Neural cell (in vitro differentiated cells): ENCODE results near the gene GALNT2. TPM values are rescaled to one million over a fixed set of nuclear protein-coding genes. Genes with fewer than 3 reads are reported as not detected.

Experiments
- H2AFZ ChIP-seq: fragments of 200-600, 300-800 bp; sonication (generic), shearing (Covaris generic); 2 replicates; pipeline ENCODE4 v1.6.0; 2014; ENCODE audit warnings: low read depth, mild to moderate bottlenecking, antibody characterized with exemption, low read length, moderate library complexity
- H3F3A ChIP-seq: fragments of 200-600 bp; shearing (Covaris generic); 2 replicates; pipeline ENCODE4 v1.6.1; 2016; ENCODE audit warnings: mild to moderate bottlenecking, moderate library complexity, mixed read lengths, antibody characterized with exemption, low read length; ENCODE audit not compliant: insufficient read depth, poor library complexity, severe bottlenecking
- H3K27ac ChIP-seq: fragments of 200-600, 300-800 bp; sonication (generic), shearing (Covaris generic); 2 replicates; pipeline ENCODE4 v1.5.1; 2014; ENCODE audit warnings: mild to moderate bottlenecking, low read length, moderate library complexity
- H3K27me3 ChIP-seq: fragments of 300-800, 200-600 bp; sonication (generic), shearing (Covaris generic); 2 replicates; pipeline ENCODE4 v1.6.0; 2014; ENCODE audit warnings: mild to moderate bottlenecking, low read depth, low read length, moderate library complexity; ENCODE audit not compliant: insufficient read depth
- H3K36me3 ChIP-seq: fragments of 300-800, 200-600 bp; sonication (generic), shearing (Covaris generic); 2 replicates; pipeline ENCODE4 v1.5.1; 2014; ENCODE audit warnings: mild to moderate bottlenecking, antibody characterized with exemption, low read length, moderate library complexity; ENCODE audit not compliant: insufficient read depth
- H3K4me2 ChIP-seq: fragments of 300-800, 200-600 bp; sonication (generic), shearing (Covaris generic); 2 replicates; pipeline ENCODE4 v1.6.0; 2014; ENCODE audit warnings: mild to moderate bottlenecking, low read length
- H3K4me3 ChIP-seq: fragments of 300-800, 200-600 bp; sonication (generic), shearing (Covaris generic); 2 replicates; pipeline ENCODE4 v1.5.1; 2014; ENCODE audit warnings: mild to moderate bottlenecking, low read length, moderate library complexity
- H3K79me2 ChIP-seq: fragments of 200-600 bp; shearing (Covaris generic); replicated peaks from 2 replicates; pipeline ENCODE4 v1.6.0; 2014; ENCODE audit warnings: mild to moderate bottlenecking, low read length, moderate library complexity; ENCODE audit not compliant: insufficient read depth
- H3K9ac ChIP-seq: fragments of 300-800, 200-600 bp; sonication (generic), shearing (Covaris generic); 2 replicates; pipeline ENCODE4 v1.6.1; 2016; ENCODE audit warnings: mild to moderate bottlenecking, low read length, mixed read lengths
- H3K9me2 ChIP-seq: fragments of 200-600 bp; shearing (Covaris generic); 2 replicates; pipeline ENCODE4 v1.6.1; 2016; ENCODE audit warnings: mild to moderate bottlenecking, low read length, mixed read lengths; ENCODE audit not compliant: insufficient read depth
- H3K9me3 ChIP-seq: fragments of 200-600, 300-800 bp; sonication (generic), shearing (Covaris generic); 2 replicates; pipeline ENCODE4 v1.6.1; 2016; ENCODE audit warnings: mild to moderate bottlenecking, mixed run types, low read length, moderate library complexity, mixed read lengths
- H4K20me1 ChIP-seq: fragments of 200-600 bp; shearing (Covaris generic); 2 replicates; pipeline ENCODE4 v1.6.1; 2016; ENCODE audit warnings: mild to moderate bottlenecking, mixed run types; ENCODE audit not compliant: insufficient read depth
- CTCF ChIP-seq: fragments of 450-650 bp; IDR thresholded peaks from 2 replicates; pipeline ENCODE4 v1.5.1; 2014; ENCODE audit warnings: antibody characterized with exemption, mild to moderate bottlenecking, moderate library complexity; ENCODE audit not compliant: poor library complexity, severe bottlenecking
- EP300 ChIP-seq: fragments of 450-650 bp; conservative IDR thresholded peaks from 2 replicates; pipeline ENCODE4 v1.6.1; 2014; ENCODE audit warnings: antibody characterized with exemption, mild to moderate bottlenecking, moderate library complexity; ENCODE audit not compliant: poor library complexity, severe bottlenecking
- EZH2 ChIP-seq: fragments of 200-600, 300-800 bp; shearing (Covaris generic), sonication (generic); IDR thresholded peaks from 2 replicates; pipeline ENCODE4 v1.6.1; 2014; ENCODE audit warnings: antibody characterized with exemption, low read length, borderline replicate concordance, mild to moderate bottlenecking; ENCODE audit not compliant: insufficient read depth, poor library complexity, severe bottlenecking
- MXI1 ChIP-seq: fragments of 450-650 bp; conservative IDR thresholded peaks from 2 replicates; pipeline ENCODE4 v1.6.1; 2014; ENCODE audit warnings: antibody characterized with exemption, mild to moderate bottlenecking; ENCODE audit not compliant: poor library complexity, severe bottlenecking
- POLR2AphosphoS5 ChIP-seq: IDR thresholded peaks from 2 replicates; pipeline ENCODE4 v1.6.1; 2012
- RAD21 ChIP-seq: fragments of 450-650 bp; conservative IDR thresholded peaks from 2 replicates; pipeline ENCODE4 v1.6.1; 2014; ENCODE audit warnings: antibody characterized with exemption, mild to moderate bottlenecking, moderate library complexity
- REST ChIP-seq: IDR thresholded peaks from 2 replicates; pipeline ENCODE4 v1.6.1; 2012; ENCODE audit warnings: borderline replicate concordance
- SMC3 ChIP-seq: fragments of 450-650 bp; conservative IDR thresholded peaks from 2 replicates; pipeline ENCODE4 v1.6.1; 2014; ENCODE audit warnings: antibody characterized with exemption, mild to moderate bottlenecking, moderate library complexity; ENCODE audit not compliant: poor library complexity
- TAF1 ChIP-seq: IDR thresholded peaks from 2 replicates; pipeline ENCODE4 v1.6.1; 2012; ENCODE audit warnings: low read depth
- polyA plus RNA-seq: library from polyadenylated mRNA; depleted of rRNA; stranded (reverse); fragments of >200 nt; gene quantifications from 2 replicates; pipeline ENCODE4 v1.2.3, GENCODE V29; 2014

GALNT2 gene
- polyA plus RNA-seq, 1 donor from 2014 or later = 38.8 TPM

DNA sequence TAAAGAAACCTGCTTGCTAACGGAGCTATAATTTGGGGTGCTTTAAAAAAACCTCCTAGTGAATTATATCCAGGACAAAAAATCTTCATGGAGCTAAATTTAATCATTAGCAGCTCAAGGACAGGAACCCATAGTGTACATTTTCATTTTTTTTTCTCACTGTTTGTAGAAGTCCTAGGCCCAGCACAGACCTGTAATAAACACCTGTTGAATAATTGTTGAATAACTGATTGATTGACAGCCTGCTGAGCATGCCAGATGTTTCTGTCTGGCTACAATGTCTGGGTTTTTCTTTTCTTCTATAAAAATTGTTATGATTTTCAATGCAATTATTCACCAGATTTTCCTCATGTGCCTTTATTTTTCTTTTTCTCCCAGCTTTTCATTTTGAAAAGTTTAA is 10.9 kb upstream of the GALNT2 start:
- H3K27me3 ChIP-seq = no peaks in the 10 kb centered on the region
- no peak overlapping the region for H3K4me2 ChIP-seq
- H3K9ac ChIP-seq = no peak overlapping the region
- TF ChIP-seq MXI1 = no peak
- no peak for TF ChIP-seq REST
- TF ChIP-seq TAF1 = no peak
- TF ChIP-seq EZH2 = no peak
- TF ChIP-seq EP300 = no peak
- no peak for TF ChIP-seq RAD21
- TF ChIP-seq SMC3 = no peak
- no peak for TF ChIP-seq POLR2AphosphoS5
- TF ChIP-seq CTCF = no peak
- H3K9me3 ChIP-seq = no peaks in the 10 kb centered on the region
- H3F3A ChIP-seq = no peaks in the 10 kb centered on the region
- no peaks in the 10 kb centered on the region for H3K36me3 ChIP-seq
- H3K79me2 ChIP-seq = no peaks in the 10 kb centered on the region
- no peak overlapping the region for H3K27ac ChIP-seq
- no peaks in the 10 kb centered on the region for H4K20me1 ChIP-seq
- H3K4me3 ChIP-seq = no peak overlapping the region
- no peak overlapping the region for H2AFZ ChIP-seq
- no peaks in the 10 kb centered on the region for H3K9me2 ChIP-seq

- no peak overlapping the region for H3K4me3 ChIP-seq
- no peaks in the 10 kb centered on the region for H3K9me3 ChIP-seq
- H2AFZ ChIP-seq = no peak overlapping the region
- H3K27ac ChIP-seq = no peak overlapping the region
- no peak overlapping the region for H3K9ac ChIP-seq
- no peaks in the 10 kb centered on the region for H4K20me1 ChIP-seq
- no peaks in the 10 kb centered on the region for H3K79me2 ChIP-seq
- no peak overlapping the region for H3K4me2 ChIP-seq
- H3K27me3 ChIP-seq = no peaks in the 10 kb centered on the region
- no peaks in the 10 kb centered on the region for H3F3A ChIP-seq
- TF ChIP-seq TAF1 = no peak
- no peak for TF ChIP-seq RAD21
- no peak for TF ChIP-seq MXI1
- no peak for TF ChIP-seq CTCF
- TF ChIP-seq EZH2 = no peak
- TF ChIP-seq POLR2AphosphoS5 = no peak
- no peak for TF ChIP-seq SMC3
- no peak for TF ChIP-seq REST
- TF ChIP-seq EP300 = no peak
- H3K36me3 ChIP-seq = no peaks in the 10 kb centered on the region
- H3K9me2 ChIP-seq = no peaks in the 10 kb centered on the region
Measured at GRCh38 chr1:230057100-230057499, 9.9 kb upstream of the GALNT2 start.
